PC-3 (cell line): Measurements from ENCODE around the gene PPP1R3G. TPM values are rescaled to one million over a fixed set of nuclear protein-coding genes. Genes with fewer than 3 reads are reported as not detected.

Source experiments
- ATAC-seq: fragments of 200-7000 bp; cut with Tn5 transposase; 2 replicates; pipeline ENCODE4 v1.9.1; 2020; ENCODE audit warnings: mild to moderate bottlenecking, moderate library complexity
- BruUV-seq: library from RNA; stranded (reverse); fragments of 400-500 nt; replicated peaks from 2 replicates; lab custom pipeline; 2021; lab: Mats Ljungman, UMichigan
- CTCF ChIA-PET: fragments of 300-600 bp; sonication (Branson Sonifier 250); formaldehyde crosslinking; loops from one replicate; lab custom pipeline; 2022; ENCODE audit warnings: antibody characterized with exemption; lab: Charles Lee
- POLR2A ChIA-PET: fragments of 300-600 bp; sonication (Branson Sonifier 250); formaldehyde crosslinking; loops from one replicate; lab custom pipeline; 2022; ENCODE audit warnings: antibody characterized with exemption; ENCODE audit not compliant: unreplicated experiment; lab: Charles Lee
- DNase-seq: peaks from one replicate; pipeline ENCODE4 v3.0.0-alpha.2; 2015
- H2AFZ ChIP-seq: fragments of 300-600 bp; sonication (generic); 2 replicates; pipeline ENCODE4 v1.6.0; 2016; ENCODE audit warnings: antibody characterized with exemption, low read length
- H3F3A ChIP-seq: fragments of 300-600 bp; sonication (generic); one replicate; pipeline ENCODE4 v1.6.0; 2017; ENCODE audit warnings: antibody characterized with exemption, low read length, control low read depth, mild to moderate bottlenecking; ENCODE audit not compliant: unreplicated experiment
- H3K27ac ChIP-seq: fragments of 300-600 bp; sonication (generic); 2 replicates; pipeline ENCODE4 v1.5.1; 2016; ENCODE audit warnings: mild to moderate bottlenecking, low read length
- H3K27me3 ChIP-seq: fragments of 300-600 bp; sonication (generic); 2 replicates; pipeline ENCODE4 v1.6.1; 2016; ENCODE audit warnings: low read length, mixed read lengths
- H3K36me3 ChIP-seq: fragments of 300-600 bp; sonication (generic); 2 replicates; pipeline ENCODE4 v1.6.1; 2016; ENCODE audit warnings: low read depth, mixed run types, low read length, mixed read lengths
- H3K4me1 ChIP-seq: fragments of 300-600 bp; sonication (generic); 2 replicates; pipeline ENCODE4 v1.5.1; 2016; ENCODE audit warnings: low read length; ENCODE audit not compliant: insufficient read depth
- H3K4me2 ChIP-seq: fragments of 300-600 bp; sonication (generic); 2 replicates; pipeline ENCODE4 v1.6.0; 2016; ENCODE audit warnings: low read length
- H3K4me3 ChIP-seq: fragments of 300-600 bp; sonication (generic); 2 replicates; pipeline ENCODE4 v1.5.1; 2016; ENCODE audit warnings: mild to moderate bottlenecking, low read length, mixed read lengths
- H3K79me2 ChIP-seq: fragments of 300-600 bp; sonication (generic); 2 replicates; pipeline ENCODE4 v1.6.1; 2017; ENCODE audit warnings: low read length, mixed read lengths
- H3K9ac ChIP-seq: fragments of 300-600 bp; sonication (generic); 2 replicates; pipeline ENCODE4 v1.6.0; 2016; ENCODE audit warnings: mild to moderate bottlenecking, low read length
- H3K9me2 ChIP-seq: fragments of 300-600 bp; sonication (generic); replicated peaks from 2 replicates; pipeline ENCODE4 v1.6.1; 2016; ENCODE audit warnings: mixed run types, low read length, mixed read lengths
- H3K9me3 ChIP-seq: fragments of 300-600 bp; sonication (generic); 2 replicates; pipeline ENCODE4 v1.6.1; 2016; ENCODE audit warnings: low read length, mixed read lengths
- H4K20me1 ChIP-seq: fragments of 300-600 bp; sonication (generic); 2 replicates; pipeline ENCODE4 v1.6.1; 2016; ENCODE audit warnings: low read length, mixed read lengths
- EZH2 ChIP-seq: fragments of 300-600 bp; sonication (generic); IDR thresholded peaks from one replicate; pipeline ENCODE4 v1.6.1; 2017; ENCODE audit warnings: antibody characterized with exemption, mild to moderate bottlenecking, low read length; ENCODE audit not compliant: unreplicated experiment
- EZH2phosphoT487 ChIP-seq: fragments of 300-600 bp; sonication (generic); IDR thresholded peaks from 2 replicates; pipeline ENCODE4 v1.6.1; 2018; ENCODE audit warnings: mild to moderate bottlenecking, antibody characterized with exemption, low read length, borderline replicate concordance
- intact Hi-C: fragments of 100-400 bp; cut with micrococcal nuclease; formaldehyde crosslinking; loops from 2 replicates; pipeline ENCODE4 v1.9.0; 2023
- total RNA-seq: library from RNA; depleted of rRNA; stranded (reverse); fragments of >200 nt; gene quantifications from 2 replicates; pipeline ENCODE4 v1.2.3, GENCODE V29; 2014
- TF ChIP-seq, protein P1 (sequence below): fragments of 300-600 bp; sonication (generic); conservative IDR thresholded peaks from 2 replicates; pipeline ENCODE4 v1.5.1; 2017; ENCODE audit warnings: antibody characterized with exemption, low read depth, mild to moderate bottlenecking, low read length

PPP1R3G gene
- total RNA-seq, 1 experiment from 2014 or later: 2.8 TPM

DNA sequence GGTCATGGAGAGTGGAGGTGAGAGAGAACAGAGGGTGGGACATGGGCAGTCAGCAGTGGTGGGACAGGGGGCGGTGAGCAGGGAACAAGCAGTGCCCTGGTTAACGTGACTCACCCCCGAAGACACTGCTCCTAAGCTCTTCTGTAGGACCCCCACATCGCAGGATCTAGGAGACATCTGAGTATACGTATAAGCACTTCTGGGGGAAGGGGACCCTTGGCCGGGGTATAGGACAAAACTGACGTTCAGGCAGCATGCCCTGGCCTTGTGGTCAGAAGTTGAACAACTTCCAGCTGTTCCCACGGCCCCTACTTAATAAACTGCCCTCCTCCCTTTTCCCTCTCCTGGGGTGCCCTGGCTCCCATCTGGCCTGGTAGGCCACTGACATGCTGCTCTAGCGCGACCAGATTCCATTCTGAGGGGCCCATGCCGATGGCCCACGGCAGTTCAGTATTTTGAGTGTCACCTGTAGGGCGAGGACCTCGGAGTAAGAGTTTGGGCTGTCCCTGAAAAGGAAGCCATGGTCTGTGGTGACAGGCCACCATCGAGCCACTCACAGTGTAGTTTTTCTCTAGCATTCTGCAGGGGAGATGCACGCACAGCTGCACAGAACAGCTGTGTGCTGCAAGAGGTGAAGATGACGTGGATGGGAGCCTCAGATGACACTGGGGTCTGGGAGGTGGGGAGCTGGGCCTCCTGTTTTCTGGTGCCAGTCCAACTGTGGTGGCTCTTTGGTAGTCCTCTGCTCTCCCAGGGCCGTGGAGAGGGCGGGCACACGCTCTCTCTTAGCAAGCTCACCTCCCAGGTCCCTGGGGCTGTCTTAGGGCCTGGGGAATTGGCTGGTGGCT, 38.4 kb downstream of the PPP1R3G start:
- CTCF ChIA-PET: no interaction called here
- no peaks in the 10 kb centered on the region for H3K9me3 ChIP-seq

DNA sequence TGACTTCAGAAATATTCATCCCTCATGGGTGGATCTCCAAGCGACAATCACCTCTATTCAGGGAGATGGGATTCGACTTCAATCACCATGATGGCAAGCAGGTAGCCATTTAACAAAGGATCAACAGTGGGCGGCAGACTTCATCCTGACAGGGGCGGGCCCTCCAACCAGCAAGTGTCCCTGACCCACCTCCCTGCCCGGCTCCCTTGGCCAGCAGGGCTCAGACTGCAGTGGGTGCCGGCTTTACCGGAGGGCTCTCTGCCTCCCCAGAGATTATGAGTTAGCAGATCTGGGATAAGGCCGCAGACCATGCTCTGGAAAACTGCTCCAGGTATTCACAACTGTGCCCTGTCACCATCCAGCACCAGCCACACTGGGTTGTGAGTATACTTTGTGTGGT, 39.4 kb downstream of the PPP1R3G start:
- no peaks in the 10 kb centered on the region for H3K9me3 ChIP-seq
- intact Hi-C loops: no loop called here
- H4K20me1 ChIP-seq: no peaks in the 10 kb centered on the region
- ChIA-PET POLR2A (no interaction called here), CTCF (no interaction called here)
- no peak overlapping the region for H2AFZ ChIP-seq
- H3K27ac ChIP-seq: no peak overlapping the region
- H3K9ac ChIP-seq: no peak overlapping the region
- DNase-seq (no peak), ATAC-seq (no peak)
- no peak overlapping the region for H3K4me2 ChIP-seq
- no peaks in the 10 kb centered on the region for H3K36me3 ChIP-seq
- H3F3A ChIP-seq: no peaks in the 10 kb centered on the region
- H3K79me2 ChIP-seq: no peaks in the 10 kb centered on the region
- H3K9me2 ChIP-seq: no peaks in the 10 kb centered on the region
- no TSS peak for BruUV-seq
- no peak for TF ChIP-seq EZH2
- TF ChIP-seq, protein P1, sequence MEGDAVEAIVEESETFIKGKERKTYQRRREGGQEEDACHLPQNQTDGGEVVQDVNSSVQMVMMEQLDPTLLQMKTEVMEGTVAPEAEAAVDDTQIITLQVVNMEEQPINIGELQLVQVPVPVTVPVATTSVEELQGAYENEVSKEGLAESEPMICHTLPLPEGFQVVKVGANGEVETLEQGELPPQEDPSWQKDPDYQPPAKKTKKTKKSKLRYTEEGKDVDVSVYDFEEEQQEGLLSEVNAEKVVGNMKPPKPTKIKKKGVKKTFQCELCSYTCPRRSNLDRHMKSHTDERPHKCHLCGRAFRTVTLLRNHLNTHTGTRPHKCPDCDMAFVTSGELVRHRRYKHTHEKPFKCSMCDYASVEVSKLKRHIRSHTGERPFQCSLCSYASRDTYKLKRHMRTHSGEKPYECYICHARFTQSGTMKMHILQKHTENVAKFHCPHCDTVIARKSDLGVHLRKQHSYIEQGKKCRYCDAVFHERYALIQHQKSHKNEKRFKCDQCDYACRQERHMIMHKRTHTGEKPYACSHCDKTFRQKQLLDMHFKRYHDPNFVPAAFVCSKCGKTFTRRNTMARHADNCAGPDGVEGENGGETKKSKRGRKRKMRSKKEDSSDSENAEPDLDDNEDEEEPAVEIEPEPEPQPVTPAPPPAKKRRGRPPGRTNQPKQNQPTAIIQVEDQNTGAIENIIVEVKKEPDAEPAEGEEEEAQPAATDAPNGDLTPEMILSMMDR: no peak
- no peak for TF ChIP-seq EZH2phosphoT487
- peaks cover 14% of the 10 kb centered on the region for H3K4me1 ChIP-seq
- no peaks in the 10 kb centered on the region for H3K27me3 ChIP-seq
- no peak overlapping the region for H3K4me3 ChIP-seq

More for the DNA sequence above, 38.4 kb downstream of the PPP1R3G start:
- Histone ChIP-seq H2AFZ (no peak overlapping the region), H3K9ac (no peak overlapping the region), H3K27me3 (no peaks in the 10 kb centered on the region), H4K20me1 (no peaks in the 10 kb centered on the region), H3F3A (no peaks in the 10 kb centered on the region), H3K4me3 (no peak overlapping the region), H3K36me3 (no peaks in the 10 kb centered on the region), H3K27ac (no peak overlapping the region), H3K4me1 (peaks cover 14% of the 10 kb centered on the region), H3K79me2 (no peaks in the 10 kb centered on the region), H3K9me2 (no peaks in the 10 kb centered on the region), H3K4me2 (no peak overlapping the region)
- intact Hi-C loops: no loop called here
- DNase-seq (no peak), ATAC-seq (no peak)
- TF ChIP-seq EZH2phosphoT487 (no peak), EZH2 (no peak)
- TF ChIP-seq, protein P1: no peak
- BruUV-seq: no TSS peak
- POLR2A ChIA-PET: no interaction called here
